ENCODE measurements around the gene MEI1.

Gene MEI1

DNA sequence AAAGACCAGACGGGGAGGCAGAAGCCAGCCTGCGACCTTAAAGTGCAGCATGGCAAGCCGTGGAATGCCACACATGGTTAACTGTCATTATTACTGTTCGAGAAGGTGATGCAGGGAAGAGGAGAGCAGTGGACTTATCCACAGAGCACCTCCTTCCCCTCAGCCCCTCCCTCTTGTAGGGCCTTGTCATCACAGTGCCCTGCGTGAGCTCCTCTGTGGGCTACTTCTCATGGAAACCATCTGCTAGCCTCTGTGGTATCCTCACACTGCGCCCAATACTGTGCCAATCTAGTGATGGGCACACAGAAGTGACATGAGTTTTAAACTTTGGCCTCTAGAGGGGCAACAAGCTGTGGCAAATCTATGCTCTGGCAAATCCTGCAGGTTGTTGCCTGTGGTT lies 83.0 kb downstream of the MEI1 start:
- no peak for DNase-seq (ENCODE audit: low read depth in 2 of 2)

DNA sequence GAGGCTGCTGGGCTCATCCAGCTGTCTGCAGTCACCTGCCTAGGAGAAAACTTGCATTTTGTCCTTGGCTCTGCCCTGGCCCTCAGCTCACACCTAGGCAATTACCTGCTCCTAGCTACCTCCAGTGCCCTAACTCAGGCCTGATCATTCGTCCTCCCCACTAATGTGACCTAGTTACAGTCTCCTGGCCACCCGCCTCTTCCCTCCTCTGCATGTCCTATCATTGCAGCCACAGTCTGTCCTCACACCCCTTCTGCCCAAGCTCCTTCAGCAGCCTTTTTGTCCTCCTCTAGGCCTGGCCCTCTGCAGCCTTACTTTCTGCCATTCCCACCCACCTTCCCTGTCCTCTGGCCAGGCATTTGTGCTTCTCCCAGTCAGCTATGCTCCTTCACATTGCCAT lies 83.4 kb downstream of the MEI1 start:
- DNase-seq (ENCODE audit: low read depth in 2 of 2) = no peak

DNA sequence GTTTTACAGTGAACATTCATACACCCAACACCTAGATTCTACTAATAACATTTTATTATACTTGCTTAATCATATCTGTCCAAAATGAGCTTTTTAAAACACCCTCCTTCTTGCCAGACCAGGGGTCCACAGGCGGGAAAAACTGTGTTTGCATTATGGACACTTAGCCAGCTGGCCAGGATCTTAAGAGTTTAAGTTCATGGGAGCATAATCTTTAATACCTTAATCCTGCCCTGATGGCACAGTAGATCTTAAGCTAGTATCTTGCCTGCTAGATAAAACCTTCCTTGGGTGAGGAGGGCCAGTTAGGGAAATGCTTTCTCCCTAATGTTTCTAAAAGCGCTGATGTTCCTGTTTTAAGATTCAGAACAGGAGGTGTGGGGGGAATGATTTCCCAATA lies 88.0 kb downstream of the MEI1 start:
- no peak for DNase-seq (ENCODE audit: low read depth in 2 of 2)

DNA sequence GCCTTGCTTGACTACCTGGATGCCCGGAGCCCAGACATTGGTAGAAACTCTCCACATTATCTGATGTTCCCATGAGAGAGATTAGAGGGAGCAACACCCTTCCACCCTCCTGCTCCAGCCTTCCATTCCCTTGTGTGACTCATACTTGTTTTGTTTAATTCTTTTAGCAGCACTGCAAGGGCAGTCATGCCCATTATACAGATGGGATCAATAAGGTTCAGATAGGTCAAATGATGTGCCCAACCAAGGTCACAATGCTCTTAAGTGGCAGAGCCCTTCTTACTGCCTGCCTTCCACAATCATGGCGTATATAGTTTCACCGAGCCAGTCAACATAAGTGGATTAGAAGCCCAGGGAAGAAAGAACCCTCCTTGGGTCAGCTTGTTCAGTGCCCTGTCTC lies 94.6 kb downstream of the MEI1 start:
- DNase-seq (ENCODE audit: low read depth in 2 of 2) = no peak

DNA sequence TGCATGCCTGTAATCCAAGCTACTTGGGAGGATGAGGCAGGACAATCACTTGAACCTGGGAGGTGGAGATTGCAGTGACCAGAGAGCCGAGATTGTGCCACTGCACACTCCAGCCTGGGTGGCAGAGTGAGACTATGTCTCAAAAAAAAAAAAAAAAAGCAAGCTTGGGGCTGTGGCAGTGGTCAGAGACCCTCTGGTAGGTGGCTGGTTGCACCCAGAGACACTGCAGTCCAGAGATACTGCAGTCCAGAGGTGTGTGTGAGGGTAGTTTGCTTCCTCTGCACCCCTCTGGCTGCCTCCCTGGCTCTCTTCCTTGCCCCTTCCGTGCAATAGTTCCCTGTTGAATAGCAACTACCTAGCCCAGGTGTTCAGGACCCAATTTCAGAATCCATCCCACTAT lies 99.4 kb downstream of the MEI1 start:
- no peak for DNase-seq (ENCODE audit: low read depth in 2 of 2)

DNA sequence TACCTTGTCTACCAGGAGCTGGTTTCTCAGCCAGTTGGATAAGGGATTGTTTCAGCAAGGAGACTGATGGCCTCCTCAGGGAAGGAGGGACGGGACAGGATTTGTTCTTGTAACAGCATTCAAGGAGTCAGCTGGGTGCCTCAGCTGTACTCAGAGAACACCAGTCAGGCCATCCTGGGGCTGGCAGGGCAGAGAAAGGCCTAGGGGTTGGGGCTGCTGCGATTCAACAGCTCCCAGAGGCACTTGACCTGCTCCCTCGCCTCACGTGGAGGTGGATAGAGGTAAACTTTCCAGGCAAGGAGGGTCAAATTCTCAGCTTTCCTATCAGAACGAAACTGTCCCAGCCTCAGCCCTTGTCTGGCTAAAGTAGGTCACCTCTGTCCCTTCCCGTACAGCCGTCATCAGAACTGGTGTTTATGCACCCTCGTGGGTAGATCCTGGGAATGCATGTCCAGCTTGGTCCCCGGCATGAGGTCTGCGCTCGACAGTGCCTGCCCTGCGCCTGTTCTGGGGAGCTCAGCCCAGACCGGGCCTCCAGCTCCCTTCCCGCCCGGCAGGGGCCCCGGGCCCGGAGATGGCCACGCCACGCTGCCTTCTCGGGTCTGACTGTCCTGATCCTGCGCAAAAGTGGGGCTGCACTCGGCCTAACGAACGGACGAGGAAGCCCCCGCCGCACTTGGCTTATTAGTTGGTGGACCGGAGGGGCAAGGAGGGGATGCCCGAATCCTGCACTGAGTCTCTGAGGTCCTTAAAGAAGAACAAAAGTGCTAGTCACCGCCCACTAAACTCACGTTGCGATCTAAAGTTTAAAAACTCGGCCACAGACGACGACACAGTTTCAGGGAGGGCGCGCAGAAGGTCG lies 100.4 kb downstream of the MEI1 start:
- no peak for DNase-seq (ENCODE audit: low read depth in 2 of 2)

DNA sequence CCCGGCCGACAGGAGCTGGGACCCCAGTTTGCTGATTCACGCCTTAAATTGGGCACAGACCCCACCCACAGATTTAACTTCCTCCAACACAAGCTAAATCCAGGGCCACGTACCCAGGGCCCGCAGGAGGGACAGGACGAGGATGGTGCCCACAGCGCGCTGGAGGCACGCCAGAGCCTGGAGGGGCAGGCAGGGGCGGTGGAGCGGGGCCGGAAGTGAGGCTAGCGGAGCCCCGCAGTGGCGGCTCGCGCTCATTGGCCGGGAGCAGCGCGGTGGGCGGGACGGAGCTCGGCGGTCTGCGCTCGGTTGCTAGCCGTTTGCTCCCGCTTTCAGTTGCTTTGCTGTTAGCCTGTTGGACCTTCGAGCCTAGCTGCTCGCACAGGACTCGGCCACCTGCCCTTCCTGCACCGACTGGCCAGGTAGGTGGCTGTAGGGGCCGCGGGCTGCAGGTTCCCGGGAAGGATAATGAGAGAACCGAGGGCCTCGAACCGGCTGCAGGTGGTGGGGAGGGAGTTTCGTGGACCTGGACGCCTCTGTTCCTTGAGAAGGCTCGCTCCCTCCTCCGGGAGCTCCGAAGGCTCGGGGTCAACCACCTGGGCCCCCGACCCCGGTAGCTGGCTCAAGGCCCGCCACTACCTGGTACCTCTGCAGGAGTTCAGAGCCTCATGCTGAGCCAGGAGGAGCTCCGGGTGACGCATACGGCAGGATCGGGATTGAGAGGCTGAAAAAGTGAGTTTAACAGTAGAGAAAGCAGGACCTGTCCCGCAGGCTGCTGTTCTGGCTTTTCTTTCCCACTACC lies 101.2 kb downstream of the MEI1 start, which contains the start of gene CCDC134:
TSS of gene CCDC134 (plus strand) at position 332 of the 799 bp plus-strand sequence. CDS start 8,212 bp downstream, outside the sequence.
- peak; percentile 90 to 91 for DNase-seq (ENCODE audit: low read depth in 2 of 2)

DNA sequence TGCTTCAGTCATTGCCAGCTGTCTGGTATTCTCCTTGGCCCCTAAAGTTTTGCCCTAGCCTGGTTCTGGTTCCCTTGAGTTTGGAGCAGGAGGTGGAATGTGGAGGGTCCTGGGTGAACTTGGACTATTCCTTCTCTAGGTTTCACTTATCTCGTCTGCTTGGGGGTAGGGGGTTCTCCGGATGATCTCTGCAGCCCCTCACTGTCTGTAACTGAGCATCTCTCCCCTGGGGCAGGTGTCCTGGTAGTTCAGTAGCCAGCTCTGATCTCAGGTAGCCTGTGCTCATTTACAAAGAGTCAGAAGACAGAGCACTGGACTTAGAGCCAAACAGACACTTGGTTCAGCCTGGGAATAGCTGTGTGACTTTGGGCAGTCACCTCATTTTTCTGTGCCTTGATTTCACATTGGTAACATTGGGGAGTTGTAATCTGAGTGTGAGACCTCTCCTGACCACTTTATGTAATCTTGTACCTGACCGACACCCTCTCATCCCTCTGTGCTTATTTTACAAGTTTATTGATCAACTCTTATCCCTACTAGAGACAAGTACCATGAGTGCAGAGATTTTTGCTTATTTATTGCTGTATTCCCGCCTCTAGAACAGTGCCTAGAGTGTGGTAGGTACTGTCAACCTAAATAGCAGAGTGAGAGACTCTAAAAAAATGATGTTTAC lies 102.0 kb downstream of the MEI1 start:
- DNase-seq (ENCODE audit: low read depth in 2 of 2) = no peak

DNA sequence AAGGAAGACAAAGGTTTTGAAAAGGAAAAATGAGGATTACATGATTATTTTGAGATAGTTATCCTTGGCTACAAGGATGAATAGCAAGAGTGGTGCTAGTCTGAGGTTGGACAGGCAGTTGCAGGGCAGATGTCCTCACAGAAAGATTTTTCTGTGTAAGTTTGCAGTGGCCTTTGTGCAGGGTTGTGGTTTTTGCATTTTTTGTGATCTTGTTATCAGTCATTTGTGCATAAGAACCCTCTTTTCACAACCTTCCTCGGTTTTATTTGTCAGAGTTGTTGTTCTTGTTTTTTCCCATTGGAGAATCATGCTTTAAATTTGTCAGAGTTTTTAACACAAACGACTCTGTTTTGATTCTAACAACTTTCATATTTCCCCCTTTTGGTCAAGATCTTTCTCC lies 102.6 kb downstream of the MEI1 start:
- no peak for DNase-seq (ENCODE audit: low read depth in 2 of 2)

DNA sequence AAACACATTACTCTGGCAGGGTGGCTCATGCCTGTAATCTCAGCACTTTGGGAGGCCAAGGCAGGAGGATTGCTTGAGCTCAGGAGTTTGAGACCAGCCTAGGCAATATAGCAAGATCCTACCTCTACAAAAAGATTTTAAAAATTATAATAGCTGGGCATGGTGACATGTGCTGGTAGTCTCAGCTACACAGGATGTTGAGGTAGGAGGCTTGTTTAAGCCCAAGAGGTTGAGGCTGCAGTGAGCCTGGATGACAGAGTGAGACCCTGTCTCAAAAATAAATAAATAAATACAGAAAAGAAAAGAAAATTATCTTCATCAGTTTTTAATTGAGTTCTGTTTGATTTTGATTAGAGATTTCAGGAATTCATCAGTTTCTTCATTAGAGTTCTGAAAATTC lies 106.3 kb downstream of the MEI1 start:
- no peak for DNase-seq (ENCODE audit: low read depth in 2 of 2)

DNA sequence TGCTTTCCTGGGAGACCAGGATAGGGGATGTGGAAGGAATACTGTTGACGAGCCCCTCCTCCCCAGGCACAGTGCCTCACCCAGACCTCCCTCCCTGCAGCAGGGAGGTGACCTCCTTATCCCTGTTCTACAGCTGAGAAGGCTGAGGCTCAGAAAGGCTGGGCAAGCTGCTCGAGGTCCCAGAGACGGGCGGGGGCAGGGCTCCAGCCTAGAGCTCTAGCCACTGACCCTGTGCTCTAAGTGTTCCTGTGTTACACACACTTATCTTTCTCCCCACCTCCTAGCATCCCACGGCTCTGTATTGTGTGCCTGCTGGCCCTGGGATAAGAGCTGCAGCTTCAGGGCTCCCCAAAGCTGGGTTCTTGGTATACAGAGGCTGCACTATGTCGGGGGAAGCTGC lies 109.1 kb downstream of the MEI1 start:
- no peak for DNase-seq (ENCODE audit: low read depth in 2 of 2)

DNA sequence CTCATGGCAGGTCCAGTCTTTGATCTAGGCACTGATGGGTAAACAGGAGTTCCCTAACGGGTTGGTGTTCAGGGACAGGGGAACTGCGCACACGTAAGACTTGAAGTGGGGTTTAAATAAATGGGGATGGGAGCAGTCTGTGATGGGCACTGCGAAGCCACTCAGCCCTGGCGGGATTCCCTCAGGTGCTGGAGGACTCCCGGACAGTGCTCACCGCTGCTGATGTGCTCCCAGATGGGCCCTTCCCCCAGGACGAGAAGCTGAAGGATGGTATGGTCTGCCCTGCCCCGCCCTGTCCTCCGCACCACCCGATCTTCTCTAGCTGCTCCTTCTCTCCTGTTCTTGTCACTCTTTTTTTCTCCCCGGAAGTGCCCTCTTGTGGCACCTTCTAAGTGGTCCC lies 110.7 kb downstream of the MEI1 start:
- DNase-seq (ENCODE audit: low read depth in 2 of 2) = no peak

DNA sequence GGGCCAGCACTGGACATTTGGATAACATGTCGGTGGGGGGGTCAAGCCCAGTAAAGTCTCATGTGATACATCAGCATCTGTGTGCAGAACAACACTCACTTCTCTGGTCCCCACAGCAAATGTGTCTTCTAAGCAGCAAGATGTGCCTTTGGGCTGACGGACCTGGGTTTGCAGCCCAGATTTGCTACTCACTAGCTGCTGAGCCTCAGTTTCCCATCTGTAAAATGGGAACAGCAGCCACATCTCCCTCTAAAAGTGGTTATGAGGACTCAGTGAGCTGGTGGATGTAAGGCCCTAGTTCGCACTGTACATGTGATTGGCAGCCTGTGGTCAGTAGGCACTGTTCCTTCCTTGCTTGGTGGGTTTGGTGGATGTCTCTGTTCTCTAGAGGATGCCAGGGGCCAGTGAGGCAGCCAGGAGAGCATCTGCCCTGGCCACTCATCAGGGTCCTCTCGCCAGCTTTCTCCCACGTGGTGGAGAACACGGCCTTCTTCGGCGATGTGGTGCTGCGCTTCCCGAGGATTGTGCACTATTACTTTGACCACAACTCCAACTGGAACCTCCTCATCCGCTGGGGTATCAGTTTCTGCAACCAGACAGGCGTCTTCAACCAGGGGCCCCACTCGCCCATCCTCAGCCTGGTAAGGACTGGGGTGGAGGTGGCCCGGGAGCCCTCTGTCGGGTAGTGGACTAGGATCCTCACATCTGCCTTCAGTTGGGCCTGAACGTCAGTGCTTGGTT lies 113.7 kb downstream of the MEI1 start:
- DNase-seq (ENCODE audit: low read depth in 2 of 2) = no peak

DNA sequence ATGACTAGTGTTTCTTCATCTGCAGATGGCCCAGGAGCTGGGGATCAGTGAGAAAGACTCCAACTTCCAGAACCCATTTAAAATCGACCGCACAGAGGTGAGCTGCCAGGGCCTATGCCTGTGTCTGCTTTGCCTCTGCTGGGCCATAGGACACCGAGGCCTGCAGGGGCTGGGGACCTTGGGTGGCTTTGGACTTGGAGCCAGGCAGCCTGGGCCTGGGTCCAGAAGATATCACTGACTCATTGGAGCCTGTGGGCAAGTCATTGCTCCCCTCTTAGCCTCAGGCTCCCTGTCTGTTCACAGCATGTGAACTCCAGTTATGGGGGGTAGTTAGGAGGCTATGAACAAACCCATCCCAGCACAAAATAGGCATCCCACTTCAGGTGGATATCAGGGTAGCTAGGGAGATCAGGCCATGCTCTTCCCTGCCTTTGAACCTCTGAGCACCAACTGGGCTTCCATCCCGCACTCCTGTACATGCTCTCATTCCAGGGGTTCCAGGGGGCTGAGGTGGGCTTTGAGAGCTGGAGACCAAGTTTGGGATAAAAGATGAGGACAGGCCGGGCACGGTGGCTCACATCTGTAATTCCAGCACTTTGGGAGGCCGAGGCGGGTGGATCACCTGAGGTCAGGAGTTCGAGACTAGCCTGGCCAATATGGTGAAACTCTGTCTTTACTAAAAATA lies 114.6 kb downstream of the MEI1 start:
- DNase-seq (ENCODE audit: low read depth in 2 of 2) = no peak

DNA sequence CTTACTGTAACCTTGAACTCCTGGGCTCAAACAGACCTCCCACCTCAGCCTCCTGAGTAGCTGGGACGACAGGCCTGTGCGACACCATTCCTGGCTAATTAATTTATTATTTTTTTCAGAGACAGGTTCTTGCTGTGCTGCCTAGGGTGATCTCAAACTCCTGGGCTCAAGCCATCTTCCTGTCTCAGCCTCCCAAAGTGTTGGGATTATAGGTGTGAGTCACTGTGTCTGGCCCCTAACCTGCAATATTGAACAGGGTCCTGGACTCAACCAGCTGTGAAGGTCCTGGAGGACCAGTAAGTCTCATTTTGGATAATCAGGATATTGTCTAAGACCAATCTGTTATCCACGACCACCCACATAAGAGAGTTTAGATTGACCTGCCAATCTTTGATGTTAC lies 116.4 kb downstream of the MEI1 start:
- DNase-seq (ENCODE audit: low read depth in 2 of 2) = no peak

DNA sequence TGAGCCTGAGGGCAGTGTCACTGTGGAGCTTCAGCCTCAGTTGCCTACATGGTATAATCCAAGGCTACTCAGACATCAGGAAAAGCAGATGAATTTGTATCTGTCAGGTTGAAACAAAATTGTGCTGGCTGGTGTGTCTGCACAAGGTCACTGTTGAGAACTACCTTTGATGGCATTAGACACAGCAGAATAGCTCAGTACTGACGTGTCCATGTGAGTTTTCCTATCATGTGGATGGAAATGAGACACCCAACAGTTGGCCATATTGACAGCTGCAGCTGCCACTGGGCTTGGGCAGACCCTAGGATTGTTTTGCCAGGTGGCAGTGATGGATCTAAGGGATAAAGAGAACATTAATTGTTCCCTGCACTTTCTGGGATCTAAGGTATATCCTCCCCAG lies 116.9 kb downstream of the MEI1 start:
- no peak for DNase-seq (ENCODE audit: low read depth in 2 of 2)

DNA sequence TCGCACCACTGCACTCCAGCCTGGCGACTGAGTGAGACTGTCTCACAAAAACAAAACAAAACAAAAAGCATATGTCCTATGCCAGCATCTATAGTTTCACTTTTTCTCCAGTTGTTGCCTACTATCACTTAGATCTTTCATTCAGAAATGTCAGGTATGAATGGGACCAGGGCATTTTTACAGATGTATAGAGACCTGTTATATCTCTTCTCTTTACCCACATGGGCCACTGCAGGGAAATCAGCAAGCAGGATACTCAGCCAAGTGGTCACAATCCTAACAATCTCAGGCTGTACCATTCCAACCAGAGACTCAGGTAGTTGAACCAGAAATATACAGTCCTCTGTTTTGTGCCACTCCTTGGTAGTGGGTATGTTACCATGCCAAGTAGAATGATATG lies 117.6 kb downstream of the MEI1 start:
- DNase-seq (ENCODE audit: low read depth in 2 of 2) = no peak

DNA sequence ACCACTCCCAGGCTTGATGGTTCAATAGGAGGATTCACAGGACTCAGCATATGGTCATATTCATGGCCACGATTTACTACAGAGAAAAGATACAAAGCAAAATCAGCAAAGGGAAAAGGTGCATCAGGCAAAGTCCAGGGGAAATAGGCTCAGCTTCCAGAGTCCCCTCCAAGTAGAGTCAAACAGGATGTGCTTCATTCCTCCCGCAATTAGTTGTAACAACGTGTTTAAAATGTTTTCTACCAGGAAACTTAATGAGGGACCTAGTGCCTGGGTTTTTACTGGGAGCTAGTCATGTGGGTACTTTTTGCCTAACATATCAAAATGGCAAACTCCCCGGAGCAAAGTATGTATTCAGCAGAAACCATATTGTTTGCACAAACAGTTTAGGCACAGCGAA lies 118.7 kb downstream of the MEI1 start:
- no peak for DNase-seq (ENCODE audit: low read depth in 2 of 2)

DNA sequence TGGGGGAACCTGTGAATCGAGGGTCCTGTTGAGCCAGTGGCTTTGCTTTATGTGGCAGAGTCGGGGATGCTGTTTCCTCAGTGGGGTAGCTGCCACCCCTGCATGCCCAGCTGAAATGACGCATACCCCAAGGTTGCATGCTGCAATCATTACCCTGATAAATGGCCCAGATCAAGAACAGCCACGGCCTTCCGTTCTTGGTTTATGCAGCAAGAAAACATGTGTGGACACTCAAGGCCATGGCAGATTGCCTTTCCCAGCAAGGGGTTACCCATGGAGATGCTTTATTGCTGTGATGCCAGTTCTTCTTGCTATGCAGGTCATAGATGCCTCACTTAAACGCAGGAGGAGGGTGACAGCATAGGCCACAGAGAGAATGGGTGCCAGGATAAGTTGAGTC lies 119.3 kb downstream of the MEI1 start:
- no peak for DNase-seq (ENCODE audit: low read depth in 2 of 2)

DNA sequence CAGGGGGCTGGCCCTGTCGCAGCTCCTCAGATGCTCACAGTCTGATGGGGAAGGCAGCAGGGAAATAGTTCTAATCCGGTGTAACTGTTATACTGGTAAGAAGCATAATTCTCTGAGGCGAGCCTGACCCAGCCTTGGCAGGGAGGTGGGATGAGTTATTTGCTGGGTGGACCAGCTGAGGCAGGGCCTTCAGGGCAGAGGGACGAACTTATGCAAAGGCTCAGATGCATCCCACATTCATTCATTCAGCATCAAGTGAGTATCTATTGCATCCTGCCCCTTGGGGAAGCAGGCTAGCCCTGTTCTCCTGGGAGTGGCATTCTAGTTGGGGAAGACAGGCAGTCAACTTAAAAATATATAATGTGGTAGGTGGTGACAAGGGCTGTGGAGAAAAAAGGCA lies 120.0 kb downstream of the MEI1 start:
- DNase-seq (ENCODE audit: low read depth in 2 of 2) = no peak

DNA sequence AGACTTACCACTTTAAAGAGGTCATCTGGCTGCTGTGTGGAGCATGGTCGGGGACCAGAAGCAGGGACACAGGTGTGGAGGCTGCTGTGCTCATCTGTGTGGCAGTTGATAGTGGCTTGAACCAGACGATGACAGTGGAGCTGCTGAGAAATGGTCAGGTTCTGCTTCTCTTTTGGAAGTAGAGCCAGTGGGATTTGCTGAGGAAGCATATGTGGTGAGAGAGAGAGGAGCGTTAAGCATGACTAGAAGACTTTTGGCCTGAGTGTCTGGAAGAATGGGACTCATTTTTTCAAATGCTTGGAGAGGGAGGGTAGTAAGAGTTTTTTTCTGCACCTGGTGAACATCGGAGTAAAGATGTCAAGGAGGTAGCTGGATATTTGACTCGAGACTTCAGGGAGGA lies 121.1 kb downstream of the MEI1 start:
- no peak for DNase-seq (ENCODE audit: low read depth in 2 of 2)

Data from stimulated activated CD8-positive, alpha-beta memory T cell treated with anti-CD3 and anti-CD28 coated beads, Interleukin-15, amount 100 ng/mL, for 48 hours (primary cell).